H1 (cell line): ENCODE data around the gene SHPK. TPM values are rescaled to one million over a fixed set of nuclear protein-coding genes. Genes with fewer than 3 reads are reported as not detected.

Experiments used
- CTCF ChIA-PET: fragments of 300-600 bp; sonication (Branson Sonifier 250); formaldehyde crosslinking; loops from one replicate; lab custom pipeline; 2021; ENCODE audit not compliant: partially characterized antibody; lab: Charles Lee
- POLR2A ChIA-PET: fragments of 300-600 bp; sonication (Branson Sonifier 250); formaldehyde crosslinking; loops from one replicate; lab custom pipeline; 2021; ENCODE audit warnings: inconsistent platforms; ENCODE audit not compliant: partially characterized antibody; lab: Charles Lee
- DNase-seq, 2 experiments: peaks; one replicate each; pipeline versions ENCODE4 v3.0.0 to v3.0.0-alpha.2; 2010 to 2022; ENCODE audit warnings: low spot score in 2 of 2, low read depth in 1 of 2, mixed read lengths in 1 of 2
- FAIRE-seq: peaks from 2 replicates; lab custom pipeline; 2011; peaks lifted over from hg19 to GRCh38; lab: Jason Lieb, UNC
- H2AFZ ChIP-seq: 2 replicates; pipeline ENCODE4 v1.8.1; 2012; ENCODE audit warnings: low read length, inconsistent platforms
- H2AK5ac ChIP-seq: 2 replicates; pipeline ENCODE4 v1.6.1; 2013; ENCODE audit warnings: low read depth, low read length
- H2BK120ac ChIP-seq: replicated peaks from 2 replicates; pipeline ENCODE3; 2013; ENCODE audit warnings: low read depth, low read length, inconsistent platforms
- H2BK12ac ChIP-seq: 2 replicates; pipeline ENCODE4 v1.6.1; 2013; ENCODE audit warnings: low read depth, low read length
- H2BK15ac ChIP-seq: 2 replicates; pipeline ENCODE4 v1.6.1; 2013; ENCODE audit warnings: low read length
- H2BK20ac ChIP-seq: 2 replicates; pipeline ENCODE4 v1.6.1; 2013; ENCODE audit warnings: low read length
- H2BK5ac ChIP-seq: 2 replicates; pipeline ENCODE4 v1.6.1; 2013; ENCODE audit warnings: low read depth, low read length
- H3K14ac ChIP-seq: 2 replicates; pipeline ENCODE4 v1.6.1; 2013; ENCODE audit warnings: inconsistent platforms; ENCODE audit not compliant: insufficient read length
- H3K18ac ChIP-seq: 2 replicates; pipeline ENCODE4 v1.6.1; 2013; ENCODE audit warnings: low read length; ENCODE audit errors: extremely low read depth
- H3K23ac ChIP-seq: 2 replicates; pipeline ENCODE4 v1.6.1; 2013; ENCODE audit warnings: inconsistent platforms; ENCODE audit not compliant: insufficient read length
- H3K23me2 ChIP-seq: 2 replicates; pipeline ENCODE4 v1.6.1; 2013; ENCODE audit warnings: low read depth, low read length
- H3K27ac ChIP-seq: 2 replicates; pipeline ENCODE4 v1.6.1; 2011; ENCODE audit warnings: low read depth, low read length, inconsistent platforms
- H3K27me3 ChIP-seq, 4 experiments: replicated peaks in 1 of 4; 1 replicate in 1 of 4; 2 replicates in 3 of 4; pipeline versions ENCODE4 v1.6.1 to v1.8.1; 2011 to 2013; ENCODE audit warnings: low read length in 3 of 4, mild to moderate bottlenecking in 3 of 4, inconsistent platforms in 2 of 4, mixed read lengths in 2 of 4, moderate library complexity in 1 of 4; ENCODE audit not compliant: control insufficient read depth in 3 of 4, insufficient read depth in 3 of 4; ENCODE audit errors: extremely low read depth in 1 of 4
- H3K36me3 ChIP-seq, 4 experiments: 2 replicates each; pipeline versions ENCODE4 v1.6.1 to v1.8.1; 2011 to 2013; ENCODE audit warnings: mild to moderate bottlenecking in 4 of 4, low read length in 3 of 4, moderate library complexity in 2 of 4, control low read depth in 1 of 4, inconsistent platforms in 1 of 4; ENCODE audit not compliant: insufficient read depth in 4 of 4, control insufficient read depth in 2 of 4
- H3K4ac ChIP-seq: replicated peaks from 2 replicates; pipeline ENCODE3; 2013; ENCODE audit warnings: low read length, low read depth, mixed read lengths, inconsistent platforms; ENCODE audit not compliant: insufficient read length
- H3K4me1 ChIP-seq, 4 experiments: replicated peaks in 1 of 4; 1 replicate in 1 of 4; 2 replicates in 3 of 4; pipeline versions ENCODE4 v1.6.1 to v1.8.1; 2011 to 2013; ENCODE audit warnings: low read length in 3 of 4, inconsistent platforms in 2 of 4, mixed read lengths in 1 of 4; ENCODE audit not compliant: insufficient read depth in 4 of 4, control insufficient read depth in 3 of 4
- H3K4me2 ChIP-seq, 2 experiments: 2 replicates each; pipeline versions ENCODE4 v1.6.1 to v1.8.1; 2011 to 2013; ENCODE audit warnings: low read depth in 2 of 2, low read length in 2 of 2, control low read depth in 1 of 2, inconsistent platforms in 1 of 2, mild to moderate bottlenecking in 1 of 2; ENCODE audit not compliant: insufficient read depth in 1 of 2
- H3K4me3 ChIP-seq, 4 experiments: fragments of 200-600, 300-600 bp in 1 of 4; sonication (generic), shearing (Covaris generic), sonication (Bioruptor Twin) in 1 of 4; 2 replicates each; pipeline versions ENCODE4 v1.5.1 to v1.8.1; 2011 to 2016; ENCODE audit warnings: low read length in 4 of 4, low read depth in 3 of 4, control low read depth in 2 of 4, inconsistent platforms in 2 of 4, mild to moderate bottlenecking in 2 of 4, mixed read lengths in 1 of 4, moderate library complexity in 1 of 4; ENCODE audit not compliant: insufficient read depth in 2 of 4; ENCODE audit errors: extremely low read depth in 1 of 4
- H3K56ac ChIP-seq: replicated peaks from 2 replicates; pipeline ENCODE3; 2013; ENCODE audit warnings: low read depth, mild to moderate bottlenecking, mixed read lengths, low read length, inconsistent platforms; ENCODE audit not compliant: insufficient read length
- H3K79me1 ChIP-seq: 2 replicates; pipeline ENCODE4 v1.6.1; 2013; ENCODE audit warnings: low read depth, low read length, control low read depth
- H3K79me2 ChIP-seq, 2 experiments: 2 replicates each; pipeline versions ENCODE4 v1.6.1 to v1.8.1; 2012 to 2013; ENCODE audit warnings: low read length in 2 of 2, mild to moderate bottlenecking in 2 of 2, inconsistent platforms in 1 of 2; ENCODE audit not compliant: insufficient read depth in 2 of 2, control insufficient read depth in 1 of 2
- H3K9ac ChIP-seq, 4 experiments: replicated peaks in 1 of 4; 1 replicate in 1 of 4; 2 replicates in 3 of 4; pipeline versions ENCODE4 v1.6.1 to v1.8.1; 2011 to 2013; ENCODE audit warnings: low read depth in 3 of 4, low read length in 3 of 4, control low read depth in 2 of 4, mild to moderate bottlenecking in 2 of 4, moderate library complexity in 2 of 4, inconsistent platforms in 1 of 4; ENCODE audit errors: extremely low read depth in 1 of 4
- H3K9me3 ChIP-seq, 2 experiments: 2 replicates each; pipeline versions ENCODE4 v1.6.1 to v1.8.1; 2012 to 2013; ENCODE audit warnings: mild to moderate bottlenecking in 2 of 2, moderate library complexity in 2 of 2, control low read depth in 1 of 2, inconsistent platforms in 1 of 2, low read depth in 1 of 2, low read length in 1 of 2, mixed read lengths in 1 of 2; ENCODE audit not compliant: insufficient read depth in 2 of 2
- H4K20me1 ChIP-seq, 2 experiments: replicated peaks in 1 of 2; 2 replicates each; pipeline versions ENCODE3 to v1.8.1; 2011 to 2013; ENCODE audit warnings: inconsistent platforms in 2 of 2, low read length in 2 of 2, mild to moderate bottlenecking in 1 of 2; ENCODE audit not compliant: insufficient read depth in 2 of 2, control insufficient read depth in 1 of 2
- H4K5ac ChIP-seq: 2 replicates; pipeline ENCODE4 v1.6.1; 2013; ENCODE audit warnings: low read length, low read depth, mixed read lengths, inconsistent platforms; ENCODE audit not compliant: insufficient read length
- H4K8ac ChIP-seq: 2 replicates; pipeline ENCODE4 v1.8.0; 2013; ENCODE audit warnings: mild to moderate bottlenecking, moderate library complexity, low read length, inconsistent platforms; ENCODE audit not compliant: insufficient read depth; ENCODE audit errors: extremely low read depth
- H4K91ac ChIP-seq: replicated peaks from 2 replicates; pipeline ENCODE3; 2013; ENCODE audit warnings: low read length, mixed read lengths, inconsistent platforms; ENCODE audit not compliant: insufficient read length
- ASH2L ChIP-seq: fragments of 200-600, 300-600 bp; sonication (generic); IDR thresholded peaks from one replicate; pipeline ENCODE4 v1.7.1; 2017; ENCODE audit warnings: low read length
- CBX5 ChIP-seq: fragments of 300-800, 300-1000 bp; sonication (generic); IDR thresholded peaks from 2 replicates; pipeline ENCODE4 v1.7.1; 2016; ENCODE audit warnings: antibody characterized with exemption, low read length, low read depth
- CHD1 ChIP-seq: IDR thresholded peaks from 2 replicates; pipeline ENCODE4 v1.6.1; 2012; ENCODE audit warnings: low read depth, low read length, improper control_type of control experiment
- CHD2 ChIP-seq: IDR thresholded peaks from 2 replicates; pipeline ENCODE4 v1.6.1; 2012; ENCODE audit warnings: low read length, improper control_type of control experiment
- MAX ChIP-seq: IDR thresholded peaks from 2 replicates; pipeline ENCODE4 v1.6.1; 2012; ENCODE audit warnings: inconsistent platforms
- NRF1 ChIP-seq: IDR thresholded peaks from 2 replicates; pipeline ENCODE4 v1.6.1; 2011; ENCODE audit warnings: mild to moderate bottlenecking, low read depth, low read length, improper control_type of control experiment
- PHF8 ChIP-seq: fragments of 200-600 bp; sonication (generic); conservative IDR thresholded peaks from 2 replicates; pipeline ENCODE4 v1.7.1; 2012; ENCODE audit warnings: low read depth, mild to moderate bottlenecking, inconsistent platforms, low read length, moderate library complexity
- RNF2 ChIP-seq: fragments of 200-900, 300-1000 bp; sonication (generic); IDR thresholded peaks from 2 replicates; pipeline ENCODE4 v1.7.1; 2016; ENCODE audit warnings: borderline replicate concordance, low read depth, mild to moderate bottlenecking, antibody characterized with exemption, low read length; ENCODE audit not compliant: poor library complexity, severe bottlenecking; ENCODE audit errors: missing control alignments
- SAP30 ChIP-seq: fragments of 300-600 bp; sonication (generic); IDR thresholded peaks from 2 replicates; pipeline ENCODE4 v1.7.1; 2012; ENCODE audit warnings: low read length, moderate library complexity, mild to moderate bottlenecking, inconsistent platforms; ENCODE audit not compliant: insufficient read depth, insufficient replicate concordance
- SIX5 ChIP-seq: IDR thresholded peaks from 2 replicates; pipeline ENCODE4 v1.6.1; 2011; ENCODE audit warnings: mild to moderate bottlenecking, low read depth, low read length
- TCF12 ChIP-seq: IDR thresholded peaks from 2 replicates; pipeline ENCODE4 v1.6.1; 2011; ENCODE audit warnings: low read depth, mild to moderate bottlenecking, low read length
- ZNF274 ChIP-seq: IDR thresholded peaks from 2 replicates; pipeline ENCODE4 v1.7.0; 2012; ENCODE audit warnings: low read length, borderline replicate concordance; ENCODE audit errors: extremely low read depth
- WGBS, 2 experiments: shearing (Covaris generic) in 1 of 2; methylation state at CpG; one replicate each; pipeline versions ENCODE4 v1.1.6 to v1.1.7; 2013 to 2015; ENCODE audit warnings: low lambda C conversion rate in 2 of 2, mixed read lengths in 2 of 2, inconsistent platforms in 1 of 2, low coverage in 1 of 2, missing lambda C conversion rate in 1 of 2; ENCODE audit not compliant: insufficient replicate concordance in 2 of 2, insufficient coverage in 1 of 2, insufficient read length in 1 of 2; ENCODE audit errors: extremely low coverage in 1 of 2, missing lambda C conversion rate in 1 of 2; 5-methylcytosine and 5-hydroxymethylcytosine counted together
- polyA plus RNA-seq, 7 experiments: library from polyadenylated mRNA; depleted of rRNA in 3 of 7; stranded (reverse) in 5 of 7; unstranded in 2 of 7; fragments of >200 nt in 5 of 7; fragments of 200-250 nt in 2 of 7; gene quantifications; 1 replicate in 5 of 7; 2 replicates in 1 of 7; 4 replicates in 1 of 7; pipeline versions ENCODE4 v1.2.1 to v1.2.3, GENCODE V29; 2011 to 2013; ENCODE audit warnings: missing spikeins in 2 of 7, mixed read lengths in 2 of 7
- total RNA-seq: library from RNA; stranded (reverse); fragmentation: NEBNext Ultra II Directional; extraction: Animal tissue kit (Norgen Biotek cat#: 25700); gene quantifications from 2 replicates; pipeline ENCODE4 v1.2.1, GENCODE V29; 2021

The SHPK gene
- total and polyA plus RNA-seq, 2 of the 8 experiments (the other 6 are each of a cell fraction or from before 2014, with no cell fraction given): 28.6 to 36.7 TPM

GRCh38 chr17:3585826-3586225, 50.2 kb downstream of the SHPK start:
- FAIRE-seq (no peak), DNase-seq (no peak)
- Histone ChIP-seq H3K27me3 (no peaks in the 10 kb centered on the region), H2BK5ac (no peak overlapping the region), H4K8ac (no peak overlapping the region), H4K5ac (no peak overlapping the region), H3K9me3 (no peaks in the 10 kb centered on the region), H3K79me1 (no peaks in the 10 kb centered on the region), H2AFZ (no peak overlapping the region), H3K56ac (no peak overlapping the region), H3K18ac (no peak overlapping the region), H2BK20ac (no peak overlapping the region), H3K23me2 (no peaks in the 10 kb centered on the region), H3K27ac (no peak overlapping the region), H4K20me1 (no peaks in the 10 kb centered on the region), H3K4me2 (no peak overlapping the region), H3K4me3 (no peak overlapping the region), H2BK12ac (no peak overlapping the region), H2AK5ac (no peak overlapping the region), H2BK120ac (no peak overlapping the region), H3K14ac (no peak overlapping the region), H3K36me3 (peaks cover 0 to 3% (median 3%) of the 10 kb centered on the region in 4 experiments; a peak in 4 of 8 replicates), H3K4ac (no peak overlapping the region), H3K9ac (no peak overlapping the region), H3K4me1 (no peaks in the 10 kb centered on the region), H3K79me2 (no peaks in the 10 kb centered on the region), H3K23ac (no peak overlapping the region), H2BK15ac (no peak overlapping the region), H4K91ac (no peak overlapping the region)
- POLR2A ChIA-PET: no interaction called here
- CTCF ChIA-PET: interaction anchor here (1.0 kb wide), 1 partner anchor 9 kb away, joined by 3 read pairs; no protein-coding TSS in a partner anchor
- whole genome bisulfite sequencing, 2 experiments: 94% methylated on average over 17 of the region's 17 CpGs; no CpG with 5 or more reads in 1 of the 2 experiments
- TF ChIP-seq PHF8 (no peak), ASH2L (no peak), CHD1 (no peak), CHD2 (no peak), RNF2 (no peak), CBX5 (no peak), ZNF274 (no peak), NRF1 (no peak), SIX5 (no peak), MAX (no peak), SAP30 (no peak), TCF12 (no peak)
